Testis (tissue), 2 donors: ENCODE measurements around the gene PADI6.

Experiments used
- CTCF ChIP-seq, 3 experiments: fragments of 450-650 bp in 2 of 3; fragments of 200-600 bp in 1 of 3; sonication (generic) in 1 of 3; IDR thresholded peaks; one replicate each; pipeline ENCODE4 v1.5.1; 2016 to 2019; ENCODE audit warnings: antibody characterized with exemption in 3 of 3, mild to moderate bottlenecking in 2 of 3, moderate library complexity in 1 of 3
- POLR2A ChIP-seq: fragments of 450-650 bp; IDR thresholded peaks from one replicate; pipeline ENCODE4 v1.6.1; 2017; ENCODE audit warnings: antibody characterized with exemption, mild to moderate bottlenecking, moderate library complexity

- TF ChIP-seq CTCF (IDR thresholded peaks at IDR 0.05) (no peak), POLR2A (no peak)
Measured at GRCh38 chr1:17328855-17329254, 43.1 kb upstream of the PADI6 start.
